ENCODE results near the gene TPST2. TPM values are rescaled to one million over a fixed set of nuclear protein-coding genes. Genes with fewer than 3 reads are reported as not detected.
A peak's percentile ranks its signal among the peaks of the same experiment; 100 is the strongest.

TPST2 gene
- total RNA-seq, 2 experiments from 2014 or later = 7.2 to 7.4 TPM

- ATAC-seq (ENCODE audit: poor library complexity) (no peak), DNase-seq (no peak)
- Histone ChIP-seq H3K36me3 (ENCODE audit: insufficient read depth, low read length) (peaks cover 14% of the 10 kb centered on the region), H3K4me1 (ENCODE audit: insufficient read depth, low read length) (peaks cover 10% of the 10 kb centered on the region), H3K27me3 (ENCODE audit: control insufficient read depth in 1 of 2, insufficient read depth in 2 of 2, low read length in 2 of 2) (no peaks in the 10 kb centered on the region), H3K27ac (ENCODE audit: low read depth in 1 of 2, low read length in 2 of 2) (no peak overlapping the region), H3K4me3 (ENCODE audit: low read length) (no peak overlapping the region), H3K9me3 (ENCODE audit: control insufficient read depth in 1 of 2, insufficient read depth in 1 of 2, low read length in 2 of 2) (no peaks in the 10 kb centered on the region)
- TF ChIP-seq, protein P1, sequence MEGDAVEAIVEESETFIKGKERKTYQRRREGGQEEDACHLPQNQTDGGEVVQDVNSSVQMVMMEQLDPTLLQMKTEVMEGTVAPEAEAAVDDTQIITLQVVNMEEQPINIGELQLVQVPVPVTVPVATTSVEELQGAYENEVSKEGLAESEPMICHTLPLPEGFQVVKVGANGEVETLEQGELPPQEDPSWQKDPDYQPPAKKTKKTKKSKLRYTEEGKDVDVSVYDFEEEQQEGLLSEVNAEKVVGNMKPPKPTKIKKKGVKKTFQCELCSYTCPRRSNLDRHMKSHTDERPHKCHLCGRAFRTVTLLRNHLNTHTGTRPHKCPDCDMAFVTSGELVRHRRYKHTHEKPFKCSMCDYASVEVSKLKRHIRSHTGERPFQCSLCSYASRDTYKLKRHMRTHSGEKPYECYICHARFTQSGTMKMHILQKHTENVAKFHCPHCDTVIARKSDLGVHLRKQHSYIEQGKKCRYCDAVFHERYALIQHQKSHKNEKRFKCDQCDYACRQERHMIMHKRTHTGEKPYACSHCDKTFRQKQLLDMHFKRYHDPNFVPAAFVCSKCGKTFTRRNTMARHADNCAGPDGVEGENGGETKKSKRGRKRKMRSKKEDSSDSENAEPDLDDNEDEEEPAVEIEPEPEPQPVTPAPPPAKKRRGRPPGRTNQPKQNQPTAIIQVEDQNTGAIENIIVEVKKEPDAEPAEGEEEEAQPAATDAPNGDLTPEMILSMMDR (IDR thresholded peaks at IDR 0.05) = no peak
- H3K9me3 Mint-ChIP-seq = no peaks in the 10 kb centered on the region
- no peaks in the 10 kb centered on the region for H3K27me3 Mint-ChIP-seq
- H3K36me3 Mint-ChIP-seq (ENCODE audit: low read depth) = no peaks in the 10 kb centered on the region
- no peak overlapping the region for H3K4me3 Mint-ChIP-seq
- ChIA-PET CTCF (no interaction called here), POLR2A (no interaction called here)
- H3K4me1 Mint-ChIP-seq (ENCODE audit: low read depth) = peaks cover 10% of the 10 kb centered on the region
- no peak overlapping the region for H3K27ac Mint-ChIP-seq
- intact Hi-C loops (cut with DNase I, micrococcal nuclease) = no loop called here
Observed at GRCh38 chr22:26564672-26565071, 25.3 kb downstream of the TPST2 start.

GRCh38 chr22:26564181-26564580 is 25.8 kb downstream of the TPST2 start:
- Mint-ChIP-seq H3K4me1 (ENCODE audit: low read depth) (peaks cover 10% of the 10 kb centered on the region), H3K4me3 (no peak overlapping the region), H3K36me3 (ENCODE audit: low read depth) (no peaks in the 10 kb centered on the region), H3K27me3 (no peaks in the 10 kb centered on the region), H3K9me3 (no peaks in the 10 kb centered on the region), H3K27ac (no peak overlapping the region)
- Histone ChIP-seq H3K4me1 (ENCODE audit: insufficient read depth, low read length) (peaks cover 10% of the 10 kb centered on the region), H3K4me3 (ENCODE audit: low read length) (no peak overlapping the region), H3K27ac (ENCODE audit: low read depth in 1 of 2, low read length in 2 of 2) (no peak overlapping the region), H3K9me3 (ENCODE audit: control insufficient read depth in 1 of 2, insufficient read depth in 1 of 2, low read length in 2 of 2) (no peaks in the 10 kb centered on the region), H3K27me3 (ENCODE audit: control insufficient read depth in 1 of 2, insufficient read depth in 2 of 2, low read length in 2 of 2) (no peaks in the 10 kb centered on the region), H3K36me3 (ENCODE audit: insufficient read depth, low read length) (peaks cover 14% of the 10 kb centered on the region)
- intact Hi-C loops (cut with DNase I, micrococcal nuclease) = no loop called here
- ATAC-seq (ENCODE audit: poor library complexity) = no peak
- ChIA-PET CTCF (no interaction called here), POLR2A (no interaction called here)
- TF ChIP-seq, protein P1 (IDR thresholded peaks at IDR 0.05) = no peak
- DNase-seq = no peak

DNA sequence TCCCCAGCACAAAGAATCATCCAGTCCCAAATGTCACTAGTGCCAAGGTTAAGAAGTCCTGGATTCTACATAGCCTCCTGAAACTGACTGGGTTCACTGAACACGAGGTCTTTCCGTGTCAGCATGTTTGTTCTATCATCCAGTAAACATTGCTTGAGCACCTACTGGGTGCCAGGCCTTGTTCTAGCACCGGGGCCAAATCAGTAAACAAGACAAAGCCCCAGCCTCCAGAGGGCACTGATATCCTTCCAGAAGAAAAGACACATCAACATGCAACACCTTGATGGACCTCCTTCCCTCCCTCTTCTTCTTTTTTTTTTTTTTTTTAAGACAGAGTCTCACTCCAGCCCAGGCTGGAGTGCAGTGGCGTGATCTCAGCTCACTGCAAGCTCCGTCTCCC is 26.9 kb downstream of the TPST2 start:
- Mint-ChIP-seq H3K4me1 (ENCODE audit: low read depth) (peaks cover 6% of the 10 kb centered on the region), H3K36me3 (ENCODE audit: low read depth) (no peaks in the 10 kb centered on the region), H3K9me3 (no peaks in the 10 kb centered on the region), H3K27me3 (no peaks in the 10 kb centered on the region), H3K4me3 (no peak overlapping the region), H3K27ac (no peak overlapping the region)
- H3K9me3 ChIP-seq (ENCODE audit: control insufficient read depth in 1 of 2, insufficient read depth in 1 of 2, low read length in 2 of 2) = no peaks in the 10 kb centered on the region
- no peak overlapping the region for H3K27ac ChIP-seq (ENCODE audit: low read depth in 1 of 2, low read length in 2 of 2)
- POLR2A ChIA-PET = no interaction called here
- DNase-seq (peak in 4 of 14 experiments; percentile 28 to 46 (median 34)), ATAC-seq (ENCODE audit: poor library complexity) (no peak)
- CTCF ChIA-PET = no interaction called here
- peaks cover 10% of the 10 kb centered on the region for H3K4me1 ChIP-seq (ENCODE audit: insufficient read depth, low read length)
- H3K4me3 ChIP-seq (ENCODE audit: low read length) = no peak overlapping the region
- no peaks in the 10 kb centered on the region for H3K27me3 ChIP-seq (ENCODE audit: control insufficient read depth in 1 of 2, insufficient read depth in 2 of 2, low read length in 2 of 2)
- intact Hi-C loops (cut with DNase I, micrococcal nuclease) = no loop called here
- TF ChIP-seq, protein P1 (IDR thresholded peaks at IDR 0.05) = peak; percentile 28
- peaks cover 14% of the 10 kb centered on the region for H3K36me3 ChIP-seq (ENCODE audit: insufficient read depth, low read length)
